ENCODE results near the gene RPRM. TPM values are rescaled to one million over a fixed set of nuclear protein-coding genes. Genes with fewer than 3 reads are reported as not detected.

RPRM gene
- total and polyA plus RNA-seq, 2 of the 13 experiments (the other 11 are each of a cell fraction or from before 2014, with no cell fraction given): not detected

DNA sequence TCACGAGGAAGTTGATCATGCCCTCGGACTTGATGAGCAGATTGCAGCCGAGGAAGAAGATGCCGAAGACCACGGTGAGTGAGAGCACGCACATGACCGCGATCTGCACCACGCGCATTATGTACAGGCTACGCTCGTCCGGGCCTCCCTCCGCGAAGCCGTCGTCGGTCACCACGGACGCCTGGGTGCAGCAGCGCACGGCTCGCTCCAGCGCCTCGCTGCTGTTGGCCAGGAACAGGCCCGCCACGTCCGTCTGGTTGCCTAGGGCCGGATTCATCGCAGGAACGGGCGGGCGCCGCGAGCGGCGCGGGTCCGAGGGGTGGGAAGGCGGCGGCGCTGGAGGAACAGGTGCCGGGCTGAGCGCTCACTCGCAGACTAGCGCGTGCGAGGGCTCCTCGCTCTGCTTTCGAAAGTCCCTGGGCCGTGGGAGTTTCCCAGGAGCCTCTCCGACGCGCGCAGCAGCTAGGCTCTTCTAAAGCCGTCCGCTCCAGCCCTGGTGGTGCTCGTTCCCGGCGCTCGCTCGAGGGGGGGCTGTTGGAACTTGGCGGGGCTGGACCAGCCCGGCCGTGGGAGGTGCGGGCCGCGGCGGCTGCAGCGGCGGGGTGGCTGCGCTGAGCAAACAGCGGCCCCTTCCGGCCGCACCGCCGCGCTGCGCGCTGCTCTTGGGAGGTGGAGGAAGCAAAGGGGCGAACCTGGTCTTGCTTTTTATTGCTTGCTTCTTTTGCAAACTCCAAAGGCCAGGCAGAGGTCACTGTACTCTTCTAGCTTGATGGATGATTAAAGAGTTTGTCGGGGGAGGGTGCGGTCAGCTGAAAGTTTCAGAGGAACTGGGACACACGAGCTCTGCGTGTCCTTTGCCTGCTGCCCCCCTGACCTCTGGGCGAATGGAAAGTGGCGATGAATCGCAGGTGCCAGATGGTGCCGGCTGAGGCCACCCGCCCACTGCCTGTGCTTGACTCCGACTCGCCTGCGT lies at the start of gene RPRM (continued):
- TF ChIP-seq, protein P1, sequence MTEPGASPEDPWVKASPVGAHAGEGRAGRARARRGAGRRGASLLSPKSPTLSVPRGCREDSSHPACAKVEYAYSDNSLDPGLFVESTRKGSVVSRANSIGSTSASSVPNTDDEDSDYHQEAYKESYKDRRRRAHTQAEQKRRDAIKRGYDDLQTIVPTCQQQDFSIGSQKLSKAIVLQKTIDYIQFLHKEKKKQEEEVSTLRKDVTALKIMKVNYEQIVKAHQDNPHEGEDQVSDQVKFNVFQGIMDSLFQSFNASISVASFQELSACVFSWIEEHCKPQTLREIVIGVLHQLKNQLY (CRISPR knock-in tag; IDR thresholded peaks at IDR 0.05): no peak
- TF ChIP-seq KMT2A (CRISPR knock-in tag; IDR thresholded peaks at IDR 0.05): no peak
- TF ChIP-seq ZMAT3 (CRISPR knock-in tag; conservative IDR thresholded peaks at IDR 0.05): peak; percentile 65; the same call in 1 of the 2 replicates
- TF ChIP-seq CCDC6 (CRISPR knock-in tag; IDR thresholded peaks at IDR 0.05): peak; percentile 76; the same call in 1 of the 2 replicates
- TF ChIP-seq SP2 (CRISPR knock-in tag; IDR thresholded peaks at IDR 0.05): peak; percentile 39; the same call in 1 of the 2 replicates
- TF ChIP-seq ZNF556 (CRISPR knock-in tag; IDR thresholded peaks at IDR 0.05; ENCODE audit: borderline replicate concordance): peak; percentile 39; the same call in 1 of the 2 replicates
- no peak for TF ChIP-seq ZNF546 (CRISPR knock-in tag; conservative IDR thresholded peaks at IDR 0.05)
- TF ChIP-seq BORCS8-MEF2B (CRISPR knock-in tag; IDR thresholded peaks at IDR 0.05): peak; percentile 14; the same call in 1 of the 2 replicates
- TF ChIP-seq SALL1 (CRISPR knock-in tag; IDR thresholded peaks at IDR 0.05): peak; percentile 71
- TF ChIP-seq SSRP1 (CRISPR knock-in tag; IDR thresholded peaks at IDR 0.05): no peak
- no peak; the same call in 1 of the 2 replicates for TF ChIP-seq TOPORS (CRISPR knock-in tag; IDR thresholded peaks at IDR 0.05)
- no peak for TF ChIP-seq ZNF644 (CRISPR knock-in tag; IDR thresholded peaks at IDR 0.05; ENCODE audit: low read depth)
- no peak for TF ChIP-seq DMAP1 (CRISPR knock-in tag; IDR thresholded peaks at IDR 0.05)
- no peak for TF ChIP-seq ZMYM3 (CRISPR knock-in tag; IDR thresholded peaks at IDR 0.05)
- TF ChIP-seq NFYB (CRISPR knock-in tag; IDR thresholded peaks at IDR 0.05): no peak
- TF ChIP-seq SIX1 (CRISPR knock-in tag; IDR thresholded peaks at IDR 0.05; ENCODE audit: borderline replicate concordance): no peak
- TF ChIP-seq ZBTB8A (CRISPR knock-in tag; IDR thresholded peaks at IDR 0.05; ENCODE audit: borderline replicate concordance, low read depth): no peak
- TF ChIP-seq, protein P2, sequence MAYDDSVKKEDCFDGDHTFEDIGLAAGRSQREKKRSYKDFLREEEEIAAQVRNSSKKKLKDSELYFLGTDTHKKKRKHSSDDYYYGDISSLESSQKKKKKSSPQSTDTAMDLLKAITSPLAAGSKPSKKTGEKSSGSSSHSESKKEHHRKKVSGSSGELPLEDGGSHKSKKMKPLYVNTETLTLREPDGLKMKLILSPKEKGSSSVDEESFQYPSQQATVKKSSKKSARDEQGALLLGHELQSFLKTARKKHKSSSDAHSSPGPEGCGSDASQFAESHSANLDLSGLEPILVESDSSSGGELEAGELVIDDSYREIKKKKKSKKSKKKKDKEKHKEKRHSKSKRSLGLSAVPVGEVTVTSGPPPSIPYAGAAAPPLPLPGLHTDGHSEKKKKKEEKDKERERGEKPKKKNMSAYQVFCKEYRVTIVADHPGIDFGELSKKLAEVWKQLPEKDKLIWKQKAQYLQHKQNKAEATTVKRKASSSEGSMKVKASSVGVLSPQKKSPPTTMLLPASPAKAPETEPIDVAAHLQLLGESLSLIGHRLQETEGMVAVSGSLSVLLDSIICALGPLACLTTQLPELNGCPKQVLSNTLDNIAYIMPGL (CRISPR knock-in tag; IDR thresholded peaks at IDR 0.05; ENCODE audit: borderline replicate concordance in 1 of 2, low read depth in 1 of 2): peak; percentile 61 to 88; a peak in 3 of 4 replicates
- TF ChIP-seq, protein P3, sequence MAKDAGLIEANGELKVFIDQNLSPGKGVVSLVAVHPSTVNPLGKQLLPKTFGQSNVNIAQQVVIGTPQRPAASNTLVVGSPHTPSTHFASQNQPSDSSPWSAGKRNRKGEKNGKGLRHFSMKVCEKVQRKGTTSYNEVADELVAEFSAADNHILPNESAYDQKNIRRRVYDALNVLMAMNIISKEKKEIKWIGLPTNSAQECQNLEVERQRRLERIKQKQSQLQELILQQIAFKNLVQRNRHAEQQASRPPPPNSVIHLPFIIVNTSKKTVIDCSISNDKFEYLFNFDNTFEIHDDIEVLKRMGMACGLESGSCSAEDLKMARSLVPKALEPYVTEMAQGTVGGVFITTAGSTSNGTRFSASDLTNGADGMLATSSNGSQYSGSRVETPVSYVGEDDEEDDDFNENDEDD (CRISPR knock-in tag; IDR thresholded peaks at IDR 0.05; ENCODE audit: borderline replicate concordance): 0 out of 2 replicates have a peak, but pooled peaks have one; percentile 42
- peak; percentile 50; the same call in 1 of the 2 replicates for TF ChIP-seq SMAD1 (CRISPR knock-in tag; IDR thresholded peaks at IDR 0.05; ENCODE audit: borderline replicate concordance, low read depth)
- TF ChIP-seq SRY (CRISPR knock-in tag; IDR thresholded peaks at IDR 0.05): 0 out of 2 replicates have a peak, but pooled peaks have one; percentile 50
- no peak for TF ChIP-seq ZNF138 (CRISPR knock-in tag; IDR thresholded peaks at IDR 0.05; ENCODE audit: low read depth)
- no peak for TF ChIP-seq SOX5 (CRISPR knock-in tag; IDR thresholded peaks at IDR 0.05; ENCODE audit: borderline replicate concordance)
- no peak for TF ChIP-seq TEAD3 (CRISPR knock-in tag; optimal IDR thresholded peaks at IDR 0.05; ENCODE audit: borderline replicate concordance)
- peak; percentile 52; the same call in 1 of the 2 replicates for TF ChIP-seq ESRRA (CRISPR knock-in tag; IDR thresholded peaks at IDR 0.05; ENCODE audit: low read depth)
- TF ChIP-seq XRCC5 (optimal IDR thresholded peaks at IDR 0.05; ENCODE audit: low read length): peak; percentile 85
- no peak for TF ChIP-seq RBM22 (optimal IDR thresholded peaks at IDR 0.05; ENCODE audit: low read length)
- 0 out of 2 replicates have a peak, but pooled peaks have one; percentile 64 for TF ChIP-seq ZNF432 (CRISPR knock-in tag; IDR thresholded peaks at IDR 0.05; ENCODE audit: borderline replicate concordance)

All from HepG2 (cell line).